SK-N-SH treated with all-trans-retinoic acid at 6 μM for 48 hours (cell line): Measurements from ENCODE around the gene CEP192.

Source experiments
- ARNTL ChIP-seq: fragments of 450-650 bp; formaldehyde crosslinking; IDR thresholded peaks from 2 replicates; pipeline ENCODE4 v1.5.0; 2020; ENCODE audit warnings: low read depth, mild to moderate bottlenecking, moderate library complexity, borderline replicate concordance
- BACH2 ChIP-seq: fragments of 250-450 bp; sonication (Bioruptor Pico); IDR thresholded peaks from 2 replicates; pipeline ENCODE4 v1.9.0; 2021; ENCODE audit warnings: mild to moderate bottlenecking, borderline replicate concordance
- CSDC2 ChIP-seq: fragments of 250-450 bp; sonication (Bioruptor Pico); IDR thresholded peaks from 2 replicates; pipeline ENCODE4 v1.5.0; 2020; ENCODE audit warnings: mild to moderate bottlenecking, moderate library complexity
- ISL1 ChIP-seq: fragments of 250-450 bp; sonication (Bioruptor Pico); IDR thresholded peaks from 2 replicates; pipeline ENCODE4 v2.1.2; 2022; ENCODE audit warnings: mild to moderate bottlenecking, moderate library complexity
- OSR1 ChIP-seq: fragments of 250-450 bp; sonication (Bioruptor Pico); IDR thresholded peaks from 2 replicates; pipeline ENCODE4 v1.8.0; 2022; ENCODE audit warnings: moderate library complexity, mild to moderate bottlenecking, inconsistent platforms
- RARB ChIP-seq: fragments of 250-450 bp; sonication (Bioruptor Pico); IDR thresholded peaks from 2 replicates; pipeline ENCODE4 v1.8.0; 2021; ENCODE audit warnings: mild to moderate bottlenecking, moderate library complexity
- TOX ChIP-seq: fragments of 250-450 bp; sonication (Bioruptor Pico); IDR thresholded peaks from 2 replicates; pipeline ENCODE4 v1.8.0; 2021; ENCODE audit warnings: mild to moderate bottlenecking, moderate library complexity, borderline replicate concordance
- ZFP30 ChIP-seq: fragments of 450-650 bp; formaldehyde crosslinking; IDR thresholded peaks from 2 replicates; pipeline ENCODE4 v1.5.0; 2022; ENCODE audit warnings: mild to moderate bottlenecking, moderate library complexity
- ZNF565 ChIP-seq: fragments of 450-650 bp; formaldehyde crosslinking; conservative IDR thresholded peaks from 2 replicates; pipeline ENCODE4 v1.5.0; 2020; ENCODE audit warnings: low read depth, mild to moderate bottlenecking, moderate library complexity
- TF ChIP-seq, protein P1 (sequence below): fragments of 250-450 bp; sonication (Bioruptor Pico); IDR thresholded peaks from 2 replicates; pipeline ENCODE4 v1.8.0; 2020; ENCODE audit warnings: mild to moderate bottlenecking, moderate library complexity, borderline replicate concordance
- TF ChIP-seq, protein P2 (sequence below): fragments of 250-450 bp; sonication (Bioruptor Pico); IDR thresholded peaks from 2 replicates; pipeline ENCODE4 v1.8.0; 2021; ENCODE audit warnings: low read depth, mild to moderate bottlenecking, moderate library complexity, borderline replicate concordance
- TF ChIP-seq, protein P3 (sequence below): fragments of 250-450 bp; sonication (Bioruptor Pico); IDR thresholded peaks from 2 replicates; pipeline ENCODE4 v1.5.1; 2021; ENCODE audit warnings: mild to moderate bottlenecking, moderate library complexity
- TF ChIP-seq, protein P4 (sequence below): fragments of 250-450 bp; sonication (Bioruptor Pico); IDR thresholded peaks from 2 replicates; pipeline ENCODE4 v1.5.1; 2020; ENCODE audit warnings: low read depth, mild to moderate bottlenecking, moderate library complexity
- TF ChIP-seq, protein P5 (sequence below): fragments of 250-450 bp; sonication (Bioruptor Pico); IDR thresholded peaks from 2 replicates; pipeline ENCODE4 v1.5.0; 2020; ENCODE audit warnings: mild to moderate bottlenecking, moderate library complexity

DNA sequence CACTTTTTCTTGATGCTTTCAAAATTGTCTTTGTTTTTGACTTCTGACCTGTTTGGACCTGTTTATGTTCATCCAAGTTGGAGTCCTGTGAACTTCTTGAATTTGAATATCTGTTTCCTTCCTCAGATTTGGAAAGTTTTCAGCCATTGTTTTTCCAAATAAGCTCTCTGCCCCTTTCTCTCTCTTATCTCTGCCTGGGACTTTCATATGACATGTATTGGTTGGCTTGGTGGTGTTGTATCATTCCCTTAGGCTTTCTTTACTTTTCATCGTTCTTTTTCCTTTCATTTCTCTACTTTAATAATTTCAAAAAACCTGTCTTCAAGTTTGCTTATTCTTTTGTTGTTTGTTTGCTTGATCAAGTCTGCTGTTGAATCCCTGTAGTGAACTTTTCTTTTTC, 167.3 kb downstream of the CEP192 start:
- TF ChIP-seq, protein P1, sequence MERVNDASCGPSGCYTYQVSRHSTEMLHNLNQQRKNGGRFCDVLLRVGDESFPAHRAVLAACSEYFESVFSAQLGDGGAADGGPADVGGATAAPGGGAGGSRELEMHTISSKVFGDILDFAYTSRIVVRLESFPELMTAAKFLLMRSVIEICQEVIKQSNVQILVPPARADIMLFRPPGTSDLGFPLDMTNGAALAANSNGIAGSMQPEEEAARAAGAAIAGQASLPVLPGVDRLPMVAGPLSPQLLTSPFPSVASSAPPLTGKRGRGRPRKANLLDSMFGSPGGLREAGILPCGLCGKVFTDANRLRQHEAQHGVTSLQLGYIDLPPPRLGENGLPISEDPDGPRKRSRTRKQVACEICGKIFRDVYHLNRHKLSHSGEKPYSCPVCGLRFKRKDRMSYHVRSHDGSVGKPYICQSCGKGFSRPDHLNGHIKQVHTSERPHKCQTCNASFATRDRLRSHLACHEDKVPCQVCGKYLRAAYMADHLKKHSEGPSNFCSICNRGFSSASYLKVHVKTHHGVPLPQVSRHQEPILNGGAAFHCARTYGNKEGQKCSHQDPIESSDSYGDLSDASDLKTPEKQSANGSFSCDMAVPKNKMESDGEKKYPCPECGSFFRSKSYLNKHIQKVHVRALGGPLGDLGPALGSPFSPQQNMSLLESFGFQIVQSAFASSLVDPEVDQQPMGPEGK, result no peak
- TF ChIP-seq ARNTL (CRISPR knock-in tag) (no peak), ZNF565 (CRISPR knock-in tag) (no peak), RARB (no peak), ZFP30 (CRISPR knock-in tag) (no peak), BACH2 (CRISPR knock-in tag) (no peak), OSR1 (CRISPR knock-in tag) (no peak), TOX (CRISPR knock-in tag) (no peak), CSDC2 (CRISPR knock-in tag) (no peak), ISL1 (no peak)
- TF ChIP-seq, protein P2, sequence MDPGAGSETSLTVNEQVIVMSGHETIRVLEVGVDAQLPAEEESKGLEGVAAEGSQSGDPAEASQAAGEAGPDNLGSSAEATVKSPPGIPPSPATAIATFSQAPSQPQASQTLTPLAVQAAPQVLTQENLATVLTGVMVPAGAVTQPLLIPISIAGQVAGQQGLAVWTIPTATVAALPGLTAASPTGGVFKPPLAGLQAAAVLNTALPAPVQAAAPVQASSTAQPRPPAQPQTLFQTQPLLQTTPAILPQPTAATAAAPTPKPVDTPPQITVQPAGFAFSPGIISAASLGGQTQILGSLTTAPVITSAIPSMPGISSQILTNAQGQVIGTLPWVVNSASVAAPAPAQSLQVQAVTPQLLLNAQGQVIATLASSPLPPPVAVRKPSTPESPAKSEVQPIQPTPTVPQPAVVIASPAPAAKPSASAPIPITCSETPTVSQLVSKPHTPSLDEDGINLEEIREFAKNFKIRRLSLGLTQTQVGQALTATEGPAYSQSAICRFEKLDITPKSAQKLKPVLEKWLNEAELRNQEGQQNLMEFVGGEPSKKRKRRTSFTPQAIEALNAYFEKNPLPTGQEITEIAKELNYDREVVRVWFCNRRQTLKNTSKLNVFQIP (CRISPR knock-in tag), result no peak
- TF ChIP-seq, protein P3, sequence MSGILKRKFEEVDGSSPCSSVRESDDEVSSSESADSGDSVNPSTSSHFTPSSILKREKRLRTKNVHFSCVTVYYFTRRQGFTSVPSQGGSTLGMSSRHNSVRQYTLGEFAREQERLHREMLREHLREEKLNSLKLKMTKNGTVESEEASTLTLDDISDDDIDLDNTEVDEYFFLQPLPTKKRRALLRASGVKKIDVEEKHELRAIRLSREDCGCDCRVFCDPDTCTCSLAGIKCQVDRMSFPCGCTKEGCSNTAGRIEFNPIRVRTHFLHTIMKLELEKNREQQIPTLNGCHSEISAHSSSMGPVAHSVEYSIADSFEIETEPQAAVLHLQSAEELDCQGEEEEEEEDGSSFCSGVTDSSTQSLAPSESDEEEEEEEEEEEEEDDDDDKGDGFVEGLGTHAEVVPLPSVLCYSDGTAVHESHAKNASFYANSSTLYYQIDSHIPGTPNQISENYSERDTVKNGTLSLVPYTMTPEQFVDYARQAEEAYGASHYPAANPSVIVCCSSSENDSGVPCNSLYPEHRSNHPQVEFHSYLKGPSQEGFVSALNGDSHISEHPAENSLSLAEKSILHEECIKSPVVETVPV (CRISPR knock-in tag), result no peak
- TF ChIP-seq, protein P4, sequence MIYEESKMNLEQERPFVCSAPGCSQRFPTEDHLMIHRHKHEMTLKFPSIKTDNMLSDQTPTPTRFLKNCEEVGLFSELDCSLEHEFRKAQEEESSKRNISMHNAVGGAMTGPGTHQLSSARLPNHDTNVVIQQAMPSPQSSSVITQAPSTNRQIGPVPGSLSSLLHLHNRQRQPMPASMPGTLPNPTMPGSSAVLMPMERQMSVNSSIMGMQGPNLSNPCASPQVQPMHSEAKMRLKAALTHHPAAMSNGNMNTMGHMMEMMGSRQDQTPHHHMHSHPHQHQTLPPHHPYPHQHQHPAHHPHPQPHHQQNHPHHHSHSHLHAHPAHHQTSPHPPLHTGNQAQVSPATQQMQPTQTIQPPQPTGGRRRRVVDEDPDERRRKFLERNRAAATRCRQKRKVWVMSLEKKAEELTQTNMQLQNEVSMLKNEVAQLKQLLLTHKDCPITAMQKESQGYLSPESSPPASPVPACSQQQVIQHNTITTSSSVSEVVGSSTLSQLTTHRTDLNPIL (CRISPR knock-in tag), result no peak
- TF ChIP-seq, protein P5, sequence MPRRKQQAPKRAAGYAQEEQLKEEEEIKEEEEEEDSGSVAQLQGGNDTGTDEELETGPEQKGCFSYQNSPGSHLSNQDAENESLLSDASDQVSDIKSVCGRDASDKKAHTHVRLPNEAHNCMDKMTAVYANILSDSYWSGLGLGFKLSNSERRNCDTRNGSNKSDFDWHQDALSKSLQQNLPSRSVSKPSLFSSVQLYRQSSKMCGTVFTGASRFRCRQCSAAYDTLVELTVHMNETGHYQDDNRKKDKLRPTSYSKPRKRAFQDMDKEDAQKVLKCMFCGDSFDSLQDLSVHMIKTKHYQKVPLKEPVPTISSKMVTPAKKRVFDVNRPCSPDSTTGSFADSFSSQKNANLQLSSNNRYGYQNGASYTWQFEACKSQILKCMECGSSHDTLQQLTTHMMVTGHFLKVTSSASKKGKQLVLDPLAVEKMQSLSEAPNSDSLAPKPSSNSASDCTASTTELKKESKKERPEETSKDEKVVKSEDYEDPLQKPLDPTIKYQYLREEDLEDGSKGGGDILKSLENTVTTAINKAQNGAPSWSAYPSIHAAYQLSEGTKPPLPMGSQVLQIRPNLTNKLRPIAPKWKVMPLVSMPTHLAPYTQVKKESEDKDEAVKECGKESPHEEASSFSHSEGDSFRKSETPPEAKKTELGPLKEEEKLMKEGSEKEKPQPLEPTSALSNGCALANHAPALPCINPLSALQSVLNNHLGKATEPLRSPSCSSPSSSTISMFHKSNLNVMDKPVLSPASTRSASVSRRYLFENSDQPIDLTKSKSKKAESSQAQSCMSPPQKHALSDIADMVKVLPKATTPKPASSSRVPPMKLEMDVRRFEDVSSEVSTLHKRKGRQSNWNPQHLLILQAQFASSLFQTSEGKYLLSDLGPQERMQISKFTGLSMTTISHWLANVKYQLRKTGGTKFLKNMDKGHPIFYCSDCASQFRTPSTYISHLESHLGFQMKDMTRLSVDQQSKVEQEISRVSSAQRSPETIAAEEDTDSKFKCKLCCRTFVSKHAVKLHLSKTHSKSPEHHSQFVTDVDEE (CRISPR knock-in tag), result no peak
